GM06990 (cell line): ENCODE measurements around the gene BRF1.

Experiments
- DNase-seq: peaks from one replicate; pipeline ENCODE4 v3.0.0-alpha.2; 2011; ENCODE audit not compliant: insufficient read length; ENCODE audit errors: extremely low read depth
- H3K27me3 ChIP-seq: replicated peaks from 2 replicates; pipeline ENCODE4 v1.6.0; 2011; ENCODE audit warnings: low read length; ENCODE audit not compliant: control insufficient read depth, insufficient read depth
- H3K36me3 ChIP-seq: 2 replicates; pipeline ENCODE4 v1.5.1; 2011; ENCODE audit warnings: low read length; ENCODE audit not compliant: control insufficient read depth, insufficient read depth
- H3K4me3 ChIP-seq: replicated peaks from 2 replicates; pipeline ENCODE4 v1.5.1; 2011; ENCODE audit warnings: low read depth, mild to moderate bottlenecking, control low read depth, low read length
- TF ChIP-seq, protein P1 (sequence below): IDR thresholded peaks from 2 replicates; pipeline ENCODE4 v1.5.1; 2011; ENCODE audit warnings: low read length, control low read depth, mild to moderate bottlenecking, inconsistent platforms; ENCODE audit not compliant: insufficient read depth, poor library complexity, severe bottlenecking

The BRF1 gene

DNA sequence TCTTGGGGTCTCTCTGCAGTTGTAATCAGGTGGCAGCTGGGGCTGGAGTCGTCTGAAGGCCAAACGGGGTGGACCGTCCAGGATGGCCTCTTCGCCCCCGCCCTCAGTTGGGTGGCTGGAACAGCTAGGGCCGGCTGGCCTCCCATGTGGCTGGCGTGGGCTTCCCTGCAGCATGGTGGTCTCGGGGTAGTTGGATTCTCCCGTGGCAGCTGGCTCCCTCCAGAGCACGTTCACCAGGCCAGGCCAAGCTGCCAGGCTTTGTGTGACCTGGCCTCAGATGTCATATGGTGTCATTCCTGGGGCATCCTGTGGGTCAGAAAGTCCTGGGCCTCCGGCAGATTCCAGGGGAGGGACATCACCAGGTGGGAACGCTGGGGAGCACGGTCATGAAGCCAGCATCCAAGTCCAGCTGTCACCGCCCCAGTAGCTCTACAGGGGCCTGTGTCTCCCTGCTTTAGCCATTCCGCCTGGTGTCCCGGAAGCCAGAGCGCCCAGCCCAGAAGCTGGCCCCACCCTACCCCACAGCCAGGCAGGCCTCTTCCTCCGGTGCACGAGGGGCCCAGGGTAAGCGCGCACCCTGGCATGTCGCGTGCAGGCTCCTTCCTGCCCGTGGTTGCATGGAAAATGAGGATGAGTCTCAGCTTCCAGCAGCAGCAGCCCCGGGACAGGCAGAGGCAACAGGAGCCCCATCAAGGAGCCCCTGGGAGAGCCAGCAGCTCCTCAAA is 118.3 kb downstream of the BRF1 start:
- H3K4me3 ChIP-seq: no peak overlapping the region
- H3K36me3 ChIP-seq: no peaks in the 10 kb centered on the region
- TF ChIP-seq, protein P1, sequence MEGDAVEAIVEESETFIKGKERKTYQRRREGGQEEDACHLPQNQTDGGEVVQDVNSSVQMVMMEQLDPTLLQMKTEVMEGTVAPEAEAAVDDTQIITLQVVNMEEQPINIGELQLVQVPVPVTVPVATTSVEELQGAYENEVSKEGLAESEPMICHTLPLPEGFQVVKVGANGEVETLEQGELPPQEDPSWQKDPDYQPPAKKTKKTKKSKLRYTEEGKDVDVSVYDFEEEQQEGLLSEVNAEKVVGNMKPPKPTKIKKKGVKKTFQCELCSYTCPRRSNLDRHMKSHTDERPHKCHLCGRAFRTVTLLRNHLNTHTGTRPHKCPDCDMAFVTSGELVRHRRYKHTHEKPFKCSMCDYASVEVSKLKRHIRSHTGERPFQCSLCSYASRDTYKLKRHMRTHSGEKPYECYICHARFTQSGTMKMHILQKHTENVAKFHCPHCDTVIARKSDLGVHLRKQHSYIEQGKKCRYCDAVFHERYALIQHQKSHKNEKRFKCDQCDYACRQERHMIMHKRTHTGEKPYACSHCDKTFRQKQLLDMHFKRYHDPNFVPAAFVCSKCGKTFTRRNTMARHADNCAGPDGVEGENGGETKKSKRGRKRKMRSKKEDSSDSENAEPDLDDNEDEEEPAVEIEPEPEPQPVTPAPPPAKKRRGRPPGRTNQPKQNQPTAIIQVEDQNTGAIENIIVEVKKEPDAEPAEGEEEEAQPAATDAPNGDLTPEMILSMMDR: no peak
- DNase-seq: no peak
- H3K27me3 ChIP-seq: peaks cover 3% of the 10 kb centered on the region; the same call in 1 of the 2 replicates

DNA sequence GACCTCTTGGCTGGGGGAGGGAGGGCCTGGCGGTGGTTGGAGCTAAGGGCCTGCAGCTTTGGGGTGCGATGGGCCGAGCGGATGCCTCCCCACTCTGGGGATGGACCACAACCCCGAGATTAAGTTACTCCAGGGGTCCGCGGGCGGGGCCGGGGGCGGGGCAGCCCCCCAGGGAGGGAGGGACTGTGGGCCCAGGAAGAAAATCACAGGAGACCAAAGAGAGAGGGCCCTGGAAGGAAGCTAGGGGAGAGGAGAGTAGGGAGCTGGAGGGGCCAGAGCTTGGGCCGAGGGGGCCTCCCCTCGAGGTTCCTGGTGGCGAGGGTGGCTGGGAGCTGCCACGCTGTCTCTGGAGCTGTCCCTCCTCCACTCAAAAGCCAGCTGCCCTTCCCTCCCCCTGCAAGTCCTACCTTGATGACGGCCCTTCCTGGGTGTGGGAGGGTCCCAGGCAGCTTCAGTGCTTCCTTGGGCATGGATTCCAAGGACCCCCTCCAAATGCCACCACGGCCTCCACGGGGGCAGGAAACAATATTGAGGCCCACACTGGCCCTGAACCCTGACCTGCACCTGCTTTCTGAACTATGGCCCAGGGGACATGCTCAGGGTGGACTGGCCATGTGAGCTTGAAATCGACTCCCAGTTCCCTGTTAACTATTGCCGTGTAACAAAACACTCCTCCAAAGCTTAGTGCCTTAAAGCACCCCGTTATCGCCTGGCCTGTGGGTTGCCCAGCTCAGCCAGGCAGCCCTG is 119.1 kb downstream of the BRF1 start:
- DNase-seq: no peak
- H3K4me3 ChIP-seq: no peak overlapping the region; the same call in 1 of the 2 replicates
- TF ChIP-seq, protein P1: no peak
- H3K27me3 ChIP-seq: peaks cover 3% of the 10 kb centered on the region; the same call in 1 of the 2 replicates
- no peaks in the 10 kb centered on the region for H3K36me3 ChIP-seq

DNA sequence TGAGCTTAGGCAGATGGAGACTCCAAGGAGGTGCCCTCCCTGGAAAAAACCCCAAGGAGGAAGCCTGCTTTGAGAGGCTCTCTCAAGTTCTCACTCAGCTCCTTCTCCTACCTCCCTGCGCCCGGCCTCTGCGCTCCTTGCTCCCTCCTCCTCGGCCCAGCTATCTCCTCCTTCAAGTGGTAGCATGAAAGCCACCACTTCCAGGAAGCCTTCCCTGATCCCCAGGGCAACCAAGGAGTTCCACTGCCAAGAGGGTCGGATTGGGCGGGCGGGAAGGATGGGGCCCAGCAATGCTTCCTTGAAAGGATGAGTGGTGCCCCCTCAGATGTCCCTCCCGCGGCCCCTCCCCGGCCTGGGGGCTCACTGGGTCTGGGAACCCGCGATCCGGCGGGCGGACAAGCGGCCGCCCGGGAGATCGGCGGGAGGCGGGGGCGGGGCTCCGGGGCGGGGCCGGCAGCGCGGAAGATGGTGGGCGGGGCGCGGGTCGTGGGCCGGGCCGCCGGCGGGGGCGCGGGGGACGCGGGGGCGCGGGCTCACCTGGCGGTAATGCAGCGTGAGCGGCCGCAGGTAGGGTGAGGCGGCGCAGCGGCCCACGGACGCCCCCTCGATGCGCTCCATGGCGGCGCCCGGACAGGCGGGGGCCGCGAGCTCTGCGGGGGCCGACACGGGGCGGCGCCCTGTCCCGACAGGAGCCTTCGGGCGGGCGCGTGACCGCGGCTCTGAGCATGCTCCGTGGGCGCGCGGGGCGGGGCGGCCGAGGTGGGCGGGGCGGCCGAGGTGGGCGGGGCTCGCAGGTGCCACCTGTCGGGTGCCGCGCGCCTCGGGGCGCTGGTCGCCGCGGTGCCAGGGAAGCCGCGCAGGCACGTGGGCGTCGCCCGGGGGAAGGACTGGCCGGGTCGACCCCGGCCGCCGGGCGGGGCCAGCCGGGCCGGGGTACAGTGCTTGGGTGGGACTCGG is 119.9 kb downstream of the BRF1 start, which contains the start of gene NUDT14:
TSS of gene NUDT14 (minus strand) at position 721 of the 957 bp plus-strand sequence. CDS start at position 618, 103 bp downstream.
- peak within 1 kb of the TSS; percentile 59 for H3K4me3 ChIP-seq
- TF ChIP-seq, protein P1: no peak
- peaks cover 3% of the 10 kb centered on the region; the same call in 1 of the 2 replicates for H3K27me3 ChIP-seq
- H3K36me3 ChIP-seq: no peaks in the 10 kb centered on the region
- DNase-seq: peak; percentile 70

DNA sequence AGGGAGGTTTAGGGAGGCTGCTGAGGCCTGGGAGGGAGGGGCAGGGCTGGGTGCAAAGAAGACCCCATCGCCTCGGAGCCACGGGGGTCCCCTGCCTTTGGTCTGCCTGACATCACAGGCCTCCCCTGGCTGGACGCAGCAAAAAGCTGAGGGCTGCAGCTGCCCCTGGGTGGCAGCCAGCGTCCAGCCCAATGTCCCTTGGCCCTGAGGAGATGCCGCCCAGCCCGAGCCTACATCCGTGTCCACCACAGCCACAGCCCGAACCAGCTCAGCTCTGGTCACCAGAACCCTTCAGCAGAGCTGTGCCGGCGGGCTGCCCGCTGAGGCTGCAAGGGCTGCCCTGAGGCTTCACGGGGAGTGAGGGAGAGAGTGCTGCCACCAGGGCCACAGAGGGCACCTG is 121.6 kb downstream of the BRF1 start:
- H3K4me3 ChIP-seq: no peak overlapping the region
- H3K27me3 ChIP-seq: peaks cover 2% of the 10 kb centered on the region; the same call in 1 of the 2 replicates
- no peak for DNase-seq
- TF ChIP-seq, protein P1: no peak
- no peaks in the 10 kb centered on the region for H3K36me3 ChIP-seq

DNA sequence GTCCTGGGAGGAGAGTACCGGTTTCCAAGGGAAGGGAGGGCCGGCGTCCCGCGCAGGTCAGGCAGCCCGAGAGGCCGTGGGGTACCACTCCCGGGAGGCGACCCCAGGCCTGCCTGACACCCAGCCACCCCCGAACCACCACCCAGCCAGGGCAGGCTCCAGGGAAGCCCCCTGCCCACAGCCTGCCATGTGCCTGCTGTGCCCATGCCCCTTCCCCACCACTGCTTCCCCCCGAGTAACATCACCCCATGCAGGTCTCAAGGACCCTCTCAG is 122.0 kb downstream of the BRF1 start:
- DNase-seq: no peak
- Histone ChIP-seq H3K36me3 (no peaks in the 10 kb centered on the region), H3K27me3 (peaks cover 2% of the 10 kb centered on the region; the same call in 1 of the 2 replicates), H3K4me3 (no peak overlapping the region)
- TF ChIP-seq, protein P1: no peak
